NB4 (cell line): Measurements from ENCODE around the gene PSAP.

Source experiments
- DNase-seq: peaks from one replicate; pipeline ENCODE4 v3.0.0; 2010; ENCODE audit warnings: low read depth
- H3K4me3 ChIP-seq: one replicate; pipeline ENCODE4 v1.5.1; 2011; ENCODE audit warnings: mild to moderate bottlenecking, low read depth, low read length, moderate library complexity
- MYC ChIP-seq: IDR thresholded peaks from 2 replicates; pipeline ENCODE4 v1.6.1; 2011; ENCODE audit warnings: low read depth, low read length
- POLR2A ChIP-seq: IDR thresholded peaks from 2 replicates; pipeline ENCODE4 v1.6.1; 2011; ENCODE audit warnings: mild to moderate bottlenecking; ENCODE audit not compliant: insufficient read length; ENCODE audit errors: extremely low read depth
- TF ChIP-seq, protein P1 (sequence below): IDR thresholded peaks from one replicate; pipeline ENCODE4 v1.5.1; 2012; ENCODE audit warnings: low read depth, low read length

The PSAP gene

DNA sequence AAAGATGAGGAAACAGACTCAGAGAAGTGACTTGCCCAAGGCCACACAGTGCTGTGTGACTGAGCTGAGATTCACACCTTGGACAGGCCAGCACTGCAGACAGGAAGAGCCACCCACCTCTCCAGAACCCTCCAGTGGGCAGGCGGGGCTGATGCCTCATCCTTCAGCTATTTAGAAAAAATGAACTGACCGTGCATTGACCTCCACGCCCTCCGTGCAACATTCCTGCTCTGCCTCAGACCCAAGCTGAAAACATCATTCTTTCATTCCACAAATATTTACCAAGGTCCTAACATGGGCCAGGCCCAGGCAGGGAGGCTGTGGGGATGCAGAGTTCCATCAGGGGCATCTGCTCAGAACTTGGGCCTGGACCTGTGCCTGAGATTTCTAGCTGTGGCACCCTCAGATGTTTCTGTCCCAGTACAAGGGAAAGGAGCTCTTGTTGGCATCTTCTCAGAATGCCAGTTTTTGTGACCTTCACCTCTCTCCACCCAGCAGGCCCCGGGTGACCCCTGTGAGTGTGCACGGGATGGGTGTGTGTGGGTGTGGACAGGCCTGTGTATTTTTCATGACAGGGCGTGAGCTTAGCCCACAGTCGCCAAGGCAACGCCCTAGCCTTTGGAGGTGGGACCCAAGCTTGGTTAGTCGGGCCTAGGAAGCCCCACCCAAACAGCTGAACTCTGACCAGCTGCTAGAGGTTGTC, 84.2 kb downstream of the PSAP start:
- DNase-seq: peak; percentile 33
- no peak for TF ChIP-seq POLR2A
- no peak for TF ChIP-seq MYC
- TF ChIP-seq, protein P1, sequence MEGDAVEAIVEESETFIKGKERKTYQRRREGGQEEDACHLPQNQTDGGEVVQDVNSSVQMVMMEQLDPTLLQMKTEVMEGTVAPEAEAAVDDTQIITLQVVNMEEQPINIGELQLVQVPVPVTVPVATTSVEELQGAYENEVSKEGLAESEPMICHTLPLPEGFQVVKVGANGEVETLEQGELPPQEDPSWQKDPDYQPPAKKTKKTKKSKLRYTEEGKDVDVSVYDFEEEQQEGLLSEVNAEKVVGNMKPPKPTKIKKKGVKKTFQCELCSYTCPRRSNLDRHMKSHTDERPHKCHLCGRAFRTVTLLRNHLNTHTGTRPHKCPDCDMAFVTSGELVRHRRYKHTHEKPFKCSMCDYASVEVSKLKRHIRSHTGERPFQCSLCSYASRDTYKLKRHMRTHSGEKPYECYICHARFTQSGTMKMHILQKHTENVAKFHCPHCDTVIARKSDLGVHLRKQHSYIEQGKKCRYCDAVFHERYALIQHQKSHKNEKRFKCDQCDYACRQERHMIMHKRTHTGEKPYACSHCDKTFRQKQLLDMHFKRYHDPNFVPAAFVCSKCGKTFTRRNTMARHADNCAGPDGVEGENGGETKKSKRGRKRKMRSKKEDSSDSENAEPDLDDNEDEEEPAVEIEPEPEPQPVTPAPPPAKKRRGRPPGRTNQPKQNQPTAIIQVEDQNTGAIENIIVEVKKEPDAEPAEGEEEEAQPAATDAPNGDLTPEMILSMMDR: no peak
- no peak overlapping the region for H3K4me3 ChIP-seq
